Astrocyte of the spinal cord (primary cell): ENCODE measurements around the gene JMJD7.

Experiments used
- DNase-seq: peaks from one replicate; pipeline ENCODE4 v3.0.0; 2011; ENCODE audit warnings: low read depth, low spot score
- H3K4me3 ChIP-seq: 2 replicates; pipeline ENCODE4 v1.5.1; 2011; ENCODE audit warnings: low read depth, mild to moderate bottlenecking, low read length, moderate library complexity
- CTCF ChIP-seq: IDR thresholded peaks from 2 replicates; pipeline ENCODE4 v1.5.1; 2012; ENCODE audit warnings: low read depth, mild to moderate bottlenecking, low read length, inconsistent platforms
- in situ Hi-C: cut with HindIII; loops from 2 replicates; pipeline ENCODE4 v1.10.0; 2017; ENCODE audit warnings: low sequenced_read_pairs

JMJD7 gene

GRCh38 chr15:41881920-41882688 is 54.2 kb downstream of the JMJD7 start:
- DNase-seq, result peak; percentile 22
- in situ Hi-C loops, result no loop called here
- no peak for TF ChIP-seq CTCF
- H3K4me3 ChIP-seq, result no peak overlapping the region

- H3K4me3 ChIP-seq, result no peak overlapping the region
- TF ChIP-seq CTCF, result no peak
These were observed 55.0 kb downstream of the JMJD7 start for GRCh38 chr15:41882689-41883483.

GRCh38 chr15:41883484-41883825 is 55.6 kb downstream of the JMJD7 start:
- no peak for TF ChIP-seq CTCF
- in situ Hi-C loops, result no loop called here
- H3K4me3 ChIP-seq, result no peak overlapping the region
- no peak for DNase-seq

More at GRCh38 chr15:41882689-41883483, 55.0 kb downstream of the JMJD7 start:
- no peak for DNase-seq
- in situ Hi-C loops, result no loop called here

GRCh38 chr15:41884458-41884857 is 56.6 kb downstream of the JMJD7 start:
- no peak for DNase-seq
- no peak overlapping the region for H3K4me3 ChIP-seq
- no peak for TF ChIP-seq CTCF
- in situ Hi-C loops, result no loop called here

GRCh38 chr15:41885321-41885720 is 57.4 kb downstream of the JMJD7 start:
- DNase-seq, result peak; percentile 53
- no peak overlapping the region for H3K4me3 ChIP-seq
- in situ Hi-C loops, result no loop called here
- TF ChIP-seq CTCF, result no peak

- in situ Hi-C loops, result no loop called here
- DNase-seq, result no peak
- TF ChIP-seq CTCF, result no peak
- H3K4me3 ChIP-seq, result no peak overlapping the region
These were observed 57.9 kb downstream of the JMJD7 start for GRCh38 chr15:41885841-41886240.
